ENCODE results near the gene CAP2. TPM values are rescaled to one million over a fixed set of nuclear protein-coding genes. Genes with fewer than 3 reads are reported as not detected.

The CAP2 gene
- total RNA-seq, 1 donor from 2014 or later = 5.5 TPM

- DNase-seq (ENCODE audit: low read depth) = no peak
- no peak for TF ChIP-seq CTCF (conservative IDR thresholded peaks at IDR 0.05; ENCODE audit: low read depth, low read length)
Observed at GRCh38 chr6:17593246-17593645, 199.9 kb downstream of the CAP2 start.

DNA sequence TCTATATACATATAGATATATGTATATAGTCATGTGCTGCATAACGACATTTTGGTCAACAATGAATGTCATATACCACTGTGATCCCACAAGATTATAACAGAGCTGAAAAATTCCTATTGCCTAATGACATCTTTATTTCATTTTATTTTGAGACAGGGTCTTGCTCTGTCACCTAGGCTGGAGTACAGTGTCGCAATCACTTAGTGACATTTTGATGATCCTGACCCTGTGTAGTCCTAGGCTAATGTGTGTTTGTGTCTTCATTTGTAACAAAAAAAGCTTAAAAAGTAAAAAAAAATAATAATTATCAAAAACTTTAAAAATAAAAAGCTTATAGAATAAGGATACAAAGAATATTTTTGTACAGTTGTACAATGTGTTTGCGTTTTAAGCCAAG is 202.7 kb downstream of the CAP2 start:
- no peak overlapping the region for H3K4me3 ChIP-seq (ENCODE audit: low read depth, low read length)
- TF ChIP-seq CTCF (conservative IDR thresholded peaks at IDR 0.05; ENCODE audit: low read depth, low read length) = no peak
- DNase-seq (ENCODE audit: low read depth) = no peak

More at GRCh38 chr6:17593246-17593645, 199.9 kb downstream of the CAP2 start:
- H3K4me3 ChIP-seq (ENCODE audit: low read depth, low read length) = no peak overlapping the region

DNA sequence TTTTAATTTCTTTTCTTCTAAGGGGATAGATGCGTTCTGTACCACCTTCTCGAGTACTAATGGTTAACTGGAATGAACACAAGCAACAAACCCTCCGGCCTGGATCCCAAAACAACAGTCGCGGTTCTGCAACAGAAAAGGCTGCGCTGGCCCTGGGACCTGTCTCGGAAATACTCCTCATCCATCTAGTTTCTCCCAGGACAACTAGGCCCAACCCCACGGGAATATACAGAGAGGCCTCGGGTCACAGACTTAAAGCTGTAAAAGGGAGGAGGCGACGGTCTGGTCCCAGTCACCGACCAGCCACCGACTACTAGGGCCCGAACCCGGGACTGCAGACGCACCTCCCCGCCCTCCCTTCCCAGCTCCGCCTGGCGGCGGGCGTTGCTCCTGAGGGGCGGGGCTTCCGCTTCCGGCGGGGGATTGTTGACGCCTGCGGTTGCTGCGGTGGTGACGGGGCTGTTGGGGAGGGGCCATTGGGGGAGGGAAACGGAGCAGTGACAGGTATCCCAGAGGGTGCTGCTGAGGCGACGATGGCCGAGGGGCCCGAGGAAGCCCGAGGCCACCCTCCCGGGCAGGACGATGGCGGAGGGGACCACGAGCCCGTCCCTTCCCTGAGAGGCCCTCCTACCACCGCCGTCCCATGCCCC is 206.6 kb downstream of the CAP2 start, which contains the start of gene FAM8A1:
TSS of gene FAM8A1 (plus strand) at position 426 of the 650 bp plus-strand sequence. CDS start at position 534, 108 bp downstream.
- TF ChIP-seq CTCF (conservative IDR thresholded peaks at IDR 0.05; ENCODE audit: low read depth, low read length) = peak; percentile 51
- no peak for DNase-seq (ENCODE audit: low read depth)
- H3K4me3 ChIP-seq (ENCODE audit: low read depth, low read length) = peak within 1 kb of the TSS; percentile 83

DNA sequence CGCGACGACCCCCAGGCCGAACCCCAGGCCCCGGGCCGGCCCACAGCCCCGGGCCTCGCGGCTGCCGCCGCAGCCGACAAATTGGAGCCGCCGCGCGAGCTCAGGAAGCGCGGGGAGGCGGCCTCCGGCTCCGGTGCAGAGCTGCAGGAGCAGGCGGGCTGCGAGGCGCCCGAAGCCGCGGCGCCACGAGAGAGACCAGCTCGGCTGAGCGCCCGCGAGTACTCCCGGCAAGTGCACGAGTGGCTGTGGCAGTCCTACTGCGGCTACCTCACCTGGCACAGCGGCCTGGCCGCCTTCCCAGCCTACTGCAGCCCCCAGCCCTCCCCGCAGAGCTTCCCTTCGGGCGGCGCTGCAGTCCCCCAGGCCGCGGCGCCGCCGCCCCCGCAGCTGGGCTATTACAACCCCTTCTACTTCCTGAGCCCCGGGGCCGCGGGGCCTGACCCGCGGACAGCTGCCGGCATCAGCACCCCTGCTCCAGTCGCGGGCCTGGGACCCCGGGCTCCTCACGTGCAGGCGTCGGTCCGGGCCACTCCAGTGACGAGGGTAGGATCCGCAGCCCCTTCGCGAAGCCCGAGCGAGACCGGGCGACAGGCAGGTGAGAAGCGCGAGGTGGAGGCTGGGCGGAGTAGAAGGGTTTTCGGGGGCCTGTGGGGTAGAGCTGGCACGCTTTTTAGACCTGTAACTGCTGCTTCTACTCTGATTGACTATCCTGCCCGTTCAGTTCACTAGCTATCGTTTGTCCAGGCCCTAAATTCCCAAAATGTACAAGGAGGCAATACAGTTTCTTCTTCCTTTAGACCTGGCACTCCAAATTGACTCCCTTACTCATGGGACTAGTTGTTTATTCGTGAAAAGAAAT is 207.4 kb downstream of the CAP2 start:
- no peak for TF ChIP-seq CTCF (conservative IDR thresholded peaks at IDR 0.05; ENCODE audit: low read depth, low read length)
- DNase-seq (ENCODE audit: low read depth) = no peak
- H3K4me3 ChIP-seq (ENCODE audit: low read depth, low read length) = peak overlapping the region; percentile 83

- peak overlapping the region; percentile 83 for H3K4me3 ChIP-seq (ENCODE audit: low read depth, low read length)
- TF ChIP-seq CTCF (conservative IDR thresholded peaks at IDR 0.05; ENCODE audit: low read depth, low read length) = no peak
- DNase-seq (ENCODE audit: low read depth) = no peak
Observed at GRCh38 chr6:17601386-17601703, 207.9 kb downstream of the CAP2 start.

DNA sequence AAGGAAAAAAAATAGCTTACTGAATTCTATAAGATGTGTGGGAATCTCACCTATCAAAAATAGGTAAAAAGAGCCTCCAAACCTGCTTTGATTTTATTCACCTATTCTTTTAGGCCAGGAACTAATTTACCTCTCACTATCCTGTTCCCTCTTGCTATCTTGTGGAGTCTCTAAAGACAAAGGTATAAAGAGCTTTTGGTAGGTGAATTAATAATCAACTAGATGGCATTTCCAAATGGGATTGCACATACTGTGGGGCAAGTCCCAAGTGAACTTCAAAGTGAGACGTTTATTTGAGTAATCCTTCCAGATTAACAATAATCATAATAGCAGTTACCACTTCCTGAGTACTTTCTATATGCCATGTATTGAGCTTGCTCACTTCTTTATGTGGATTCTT is 209.5 kb downstream of the CAP2 start:
- no peak overlapping the region for H3K4me3 ChIP-seq (ENCODE audit: low read depth, low read length)
- no peak for TF ChIP-seq CTCF (conservative IDR thresholded peaks at IDR 0.05; ENCODE audit: low read depth, low read length)
- no peak for DNase-seq (ENCODE audit: low read depth)

Data from epithelial cell of proximal tubule (primary cell).